ENCODE data around the gene CLASP1.

The CLASP1 gene

DNA sequence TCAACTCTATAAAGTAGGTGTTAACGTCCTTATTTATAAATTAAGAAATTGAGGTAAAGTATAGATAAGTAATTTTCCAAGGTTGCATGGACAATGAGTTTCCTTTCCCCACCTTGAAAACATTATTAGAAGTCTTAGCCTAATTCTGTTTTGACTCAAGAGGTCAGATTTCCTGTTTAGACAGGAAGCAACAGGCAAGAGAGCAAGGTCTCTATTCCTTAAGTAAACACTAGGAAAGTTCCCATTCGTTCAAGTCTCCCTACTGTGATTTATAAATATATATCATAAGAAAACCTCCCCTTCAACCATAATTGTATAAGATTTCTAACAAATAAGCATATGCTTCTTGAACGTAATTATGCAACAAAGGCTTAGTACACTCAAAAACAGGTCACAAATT lies 40.3 kb downstream of the CLASP1 start:
- Histone ChIP-seq H3K4me1 (ENCODE audit: control insufficient read depth, insufficient read depth, low read length) (no peaks in the 10 kb centered on the region), H3K27ac (ENCODE audit: low read depth, low read length) (no peak overlapping the region), H3K27me3 (ENCODE audit: control insufficient read depth, insufficient read depth, low read length) (no peaks in the 10 kb centered on the region), H3K9ac (ENCODE audit: low read length) (no peak overlapping the region), H3K36me3 (ENCODE audit: control insufficient read depth, insufficient read depth, low read length) (no peaks in the 10 kb centered on the region), H3K4me3 (ENCODE audit: low read length) (no peak overlapping the region)

DNA sequence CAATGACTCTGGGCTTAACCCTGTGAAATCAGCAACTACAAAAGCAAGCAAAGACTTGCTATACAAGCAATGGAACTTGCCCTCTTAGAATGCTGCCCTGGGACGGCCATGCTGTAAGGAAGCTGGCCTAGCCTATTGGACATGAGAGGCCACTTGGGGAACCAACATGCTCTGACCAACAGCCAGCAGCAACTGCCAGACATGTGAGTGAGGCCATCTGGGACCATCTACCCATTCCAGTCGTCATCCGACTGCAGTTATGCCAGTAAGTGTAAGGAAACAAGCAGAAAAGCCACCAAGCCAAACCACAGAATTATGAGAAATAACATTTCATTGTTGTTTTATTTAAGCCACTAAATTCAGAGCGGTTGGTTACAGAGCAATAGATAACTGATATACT lies 40.9 kb downstream of the CLASP1 start:
- Histone ChIP-seq H3K9ac (ENCODE audit: low read length) (no peak overlapping the region), H3K4me1 (ENCODE audit: control insufficient read depth, insufficient read depth, low read length) (no peaks in the 10 kb centered on the region), H3K27ac (ENCODE audit: low read depth, low read length) (no peak overlapping the region), H3K4me3 (ENCODE audit: low read length) (no peak overlapping the region), H3K27me3 (ENCODE audit: control insufficient read depth, insufficient read depth, low read length) (no peaks in the 10 kb centered on the region), H3K36me3 (ENCODE audit: control insufficient read depth, insufficient read depth, low read length) (no peaks in the 10 kb centered on the region)

DNA sequence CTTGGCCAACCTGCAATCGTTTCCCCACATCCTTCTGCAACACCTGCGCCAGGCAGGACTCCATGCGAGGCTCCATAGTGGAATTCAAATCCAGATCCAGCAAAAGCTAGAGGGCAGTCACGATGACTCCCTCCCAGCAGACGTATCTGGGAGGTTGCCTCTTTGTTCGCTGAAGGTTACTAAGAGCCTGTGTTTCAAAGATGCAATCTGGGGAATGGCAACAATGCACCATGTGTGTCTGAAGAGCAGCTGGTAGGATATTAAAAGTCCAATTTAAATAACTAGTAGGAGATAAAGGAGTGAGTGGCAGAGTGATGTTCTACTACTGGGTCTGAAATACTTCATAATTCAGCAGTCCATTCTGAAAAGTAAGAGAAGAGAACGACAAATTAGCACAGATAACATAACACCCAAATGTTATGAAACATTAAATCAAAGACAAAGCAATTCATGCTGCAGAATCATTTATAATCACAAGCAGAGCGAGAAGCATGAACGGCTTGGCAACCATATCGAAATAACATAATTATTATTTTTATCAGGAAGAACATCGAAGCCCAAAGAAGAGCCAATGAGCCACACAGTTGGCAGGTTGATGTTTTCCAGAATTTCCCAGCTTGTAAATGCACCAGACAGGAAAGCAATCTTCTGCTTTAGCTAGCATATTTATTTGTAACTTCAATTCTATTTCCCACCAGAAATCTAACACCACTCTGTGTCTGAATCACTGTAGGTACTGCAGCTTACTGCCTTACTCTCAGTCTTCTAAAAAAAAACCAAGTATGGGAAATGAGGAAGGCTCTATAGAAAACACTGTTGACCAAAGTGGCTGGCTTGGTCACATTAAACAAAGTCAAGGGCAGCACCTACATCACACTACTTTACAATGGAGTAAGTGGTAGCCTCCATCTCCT lies 43.2 kb downstream of the CLASP1 start:
- Histone ChIP-seq H3K4me1 (ENCODE audit: control insufficient read depth, insufficient read depth, low read length) (no peaks in the 10 kb centered on the region), H3K9ac (ENCODE audit: low read length) (no peak overlapping the region), H3K27me3 (ENCODE audit: control insufficient read depth, insufficient read depth, low read length) (no peaks in the 10 kb centered on the region), H3K4me3 (ENCODE audit: low read length) (no peak overlapping the region), H3K27ac (ENCODE audit: low read depth, low read length) (no peak overlapping the region), H3K36me3 (ENCODE audit: control insufficient read depth, insufficient read depth, low read length) (no peaks in the 10 kb centered on the region)

DNA sequence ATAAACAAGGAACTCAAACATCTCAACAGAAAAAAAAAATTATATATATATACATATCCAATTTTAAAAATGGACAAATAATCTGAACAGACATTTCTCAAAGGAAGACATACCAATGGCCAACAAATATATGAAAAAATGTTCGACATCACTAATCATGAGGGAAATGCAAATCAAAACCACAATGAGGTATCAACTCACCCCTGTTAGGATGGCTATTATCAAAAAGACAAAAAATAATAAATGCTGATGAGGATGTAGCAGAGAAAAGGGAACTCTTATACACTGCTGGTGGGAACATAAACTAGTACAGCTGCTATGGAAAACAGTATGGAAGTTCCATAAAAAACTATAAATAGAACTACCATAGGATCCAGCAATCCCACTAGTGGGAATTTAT lies 46.1 kb downstream of the CLASP1 start:
- Histone ChIP-seq H3K9ac (ENCODE audit: low read length) (no peak overlapping the region), H3K27ac (ENCODE audit: low read depth, low read length) (no peak overlapping the region), H3K27me3 (ENCODE audit: control insufficient read depth, insufficient read depth, low read length) (no peaks in the 10 kb centered on the region), H3K4me1 (ENCODE audit: control insufficient read depth, insufficient read depth, low read length) (no peaks in the 10 kb centered on the region), H3K4me3 (ENCODE audit: low read length) (no peak overlapping the region), H3K36me3 (ENCODE audit: control insufficient read depth, insufficient read depth, low read length) (no peaks in the 10 kb centered on the region)

DNA sequence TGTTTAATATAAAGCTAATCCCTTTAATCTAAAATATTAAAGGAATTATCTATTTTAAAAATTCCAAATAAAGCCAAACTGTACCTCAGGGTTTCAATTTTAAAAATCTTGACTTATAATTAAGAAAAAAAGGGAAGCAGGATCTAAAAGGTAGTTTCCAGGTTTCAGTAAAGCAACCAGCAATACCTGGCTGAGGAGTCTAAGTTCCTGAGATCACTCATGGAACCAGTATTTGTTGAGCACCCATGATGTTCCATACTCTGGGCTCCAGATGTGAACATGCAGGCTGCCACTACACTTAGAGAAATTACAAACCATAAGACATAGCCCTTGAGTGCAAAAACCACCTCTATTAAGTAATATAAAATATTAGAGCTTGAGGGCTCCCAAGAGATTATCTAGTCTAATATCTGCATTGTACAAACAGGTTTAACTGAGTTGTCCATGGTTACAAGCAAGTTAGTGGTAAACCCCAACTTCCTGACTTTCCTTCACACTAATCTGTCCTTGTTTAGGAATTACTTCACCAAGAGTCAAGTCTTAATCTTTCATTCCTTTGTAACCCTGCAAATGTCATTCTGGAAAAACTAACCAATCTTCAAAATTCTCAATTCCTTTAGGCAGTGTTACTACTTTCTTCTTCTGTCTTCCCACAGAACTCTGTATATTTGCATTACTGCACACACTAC lies 49.2 kb downstream of the CLASP1 start:
- Histone ChIP-seq H3K27ac (ENCODE audit: low read depth, low read length) (no peak overlapping the region), H3K27me3 (ENCODE audit: control insufficient read depth, insufficient read depth, low read length) (no peaks in the 10 kb centered on the region), H3K9ac (ENCODE audit: low read length) (no peak overlapping the region), H3K4me1 (ENCODE audit: control insufficient read depth, insufficient read depth, low read length) (peaks cover 3% of the 10 kb centered on the region), H3K36me3 (ENCODE audit: control insufficient read depth, insufficient read depth, low read length) (no peaks in the 10 kb centered on the region), H3K4me3 (ENCODE audit: low read length) (no peak overlapping the region)

DNA sequence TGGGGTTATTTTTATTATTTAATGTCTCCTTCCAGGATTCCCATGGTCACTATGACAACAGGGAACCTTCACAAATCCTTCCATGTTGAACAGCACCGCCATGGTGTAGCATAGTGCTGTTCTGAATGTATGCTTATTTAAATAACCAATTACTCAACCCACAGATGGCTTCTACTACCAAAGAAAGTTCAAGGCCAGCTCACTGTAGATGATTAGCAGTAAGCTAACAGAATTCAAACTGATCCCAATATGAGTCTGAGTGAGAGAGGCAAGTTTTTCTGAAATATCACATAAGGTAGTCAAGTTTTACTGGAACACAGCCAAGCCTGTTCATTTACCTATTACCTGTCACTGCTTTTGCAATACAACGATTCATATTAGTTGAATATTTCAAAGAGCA lies 51.2 kb downstream of the CLASP1 start:
- Histone ChIP-seq H3K4me1 (ENCODE audit: control insufficient read depth, insufficient read depth, low read length) (peaks cover 3% of the 10 kb centered on the region), H3K4me3 (ENCODE audit: low read length) (no peak overlapping the region), H3K9ac (ENCODE audit: low read length) (no peak overlapping the region), H3K27me3 (ENCODE audit: control insufficient read depth, insufficient read depth, low read length) (no peaks in the 10 kb centered on the region), H3K36me3 (ENCODE audit: control insufficient read depth, insufficient read depth, low read length) (no peaks in the 10 kb centered on the region), H3K27ac (ENCODE audit: low read depth, low read length) (no peak overlapping the region)

DNA sequence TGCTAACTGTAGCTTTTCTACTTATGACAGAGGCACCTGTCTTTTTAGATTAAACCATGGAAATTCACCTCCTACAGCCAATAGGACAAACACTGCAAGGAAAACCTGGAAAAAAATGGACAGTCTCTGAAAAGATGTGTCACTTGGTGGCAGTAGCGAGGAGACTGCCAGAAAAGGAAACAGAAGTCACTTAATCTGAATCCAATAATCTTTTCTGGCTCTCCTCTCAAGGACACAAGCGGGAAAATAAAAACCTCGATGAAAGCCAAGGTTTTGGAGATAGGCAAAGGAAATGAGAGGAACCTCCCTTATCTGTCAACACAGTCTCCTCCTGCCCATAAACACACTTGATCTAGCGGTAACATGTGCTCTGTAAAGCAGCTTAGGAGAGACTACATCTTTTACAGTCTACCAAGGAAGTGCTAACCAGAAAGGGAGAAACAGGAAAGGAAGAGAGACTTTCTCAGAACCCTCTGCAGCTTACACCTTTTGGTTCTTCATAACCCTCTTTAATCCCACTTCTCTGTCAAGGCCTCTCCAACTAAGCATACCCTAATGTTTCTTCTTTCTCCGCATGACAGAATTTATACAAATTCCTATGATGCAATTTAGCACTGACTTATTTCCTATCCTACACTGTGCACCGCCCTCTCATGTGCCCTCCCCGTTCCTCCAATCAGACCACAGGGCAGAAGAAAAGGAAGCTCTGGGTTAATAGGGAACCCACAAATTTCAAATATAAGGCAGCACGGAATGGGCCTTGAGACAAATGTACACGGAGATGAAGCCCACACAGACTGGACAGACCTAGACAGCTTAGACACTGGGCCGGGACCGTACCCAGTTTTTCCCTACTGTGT lies 52.8 kb downstream of the CLASP1 start:
- Histone ChIP-seq H3K4me3 (ENCODE audit: low read length) (no peak overlapping the region), H3K9ac (ENCODE audit: low read length) (no peak overlapping the region), H3K4me1 (ENCODE audit: control insufficient read depth, insufficient read depth, low read length) (peaks cover 3% of the 10 kb centered on the region), H3K36me3 (ENCODE audit: control insufficient read depth, insufficient read depth, low read length) (no peaks in the 10 kb centered on the region), H3K27ac (ENCODE audit: low read depth, low read length) (peak overlapping the region; percentile 3), H3K27me3 (ENCODE audit: control insufficient read depth, insufficient read depth, low read length) (no peaks in the 10 kb centered on the region)

DNA sequence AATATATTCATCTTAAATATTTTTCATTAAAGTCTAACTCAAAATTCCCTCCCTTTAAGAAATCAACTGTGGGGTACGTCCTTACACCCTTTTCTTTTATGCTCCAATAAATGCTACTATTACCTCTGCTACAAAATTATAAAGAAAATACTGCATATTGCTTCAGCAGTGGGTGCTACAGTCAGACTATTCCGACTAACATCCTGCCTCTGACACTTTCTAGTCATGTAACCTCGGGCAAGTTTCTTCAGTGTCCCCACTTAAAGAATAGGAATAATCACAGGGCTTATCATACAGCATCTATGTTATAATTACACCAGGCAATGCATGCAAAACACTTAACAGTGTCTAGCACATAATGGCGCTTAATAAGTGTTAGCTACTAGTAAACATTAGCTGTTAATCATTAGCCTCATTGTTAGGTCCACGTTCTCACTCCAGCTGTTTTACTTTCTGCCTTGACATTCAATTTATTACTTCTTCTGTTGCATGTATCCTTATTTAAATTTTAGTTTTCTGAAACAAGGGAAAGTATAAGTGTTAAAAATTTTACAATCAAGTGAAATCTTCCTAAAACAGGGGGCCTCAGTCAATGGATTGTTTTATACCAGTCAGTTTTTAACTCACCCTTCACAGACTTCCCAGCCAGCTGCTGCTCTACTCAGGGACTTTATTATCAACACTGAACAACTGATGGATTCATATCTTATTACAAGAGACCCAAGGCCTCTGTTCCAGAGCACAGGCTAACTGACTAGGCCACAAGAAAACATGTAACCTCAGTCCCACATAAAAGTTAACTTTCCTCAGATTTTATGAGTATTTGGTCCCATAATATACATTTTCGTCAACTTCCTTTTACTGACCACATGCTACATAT lies 54.0 kb downstream of the CLASP1 start:
- Histone ChIP-seq H3K9ac (ENCODE audit: low read length) (no peak overlapping the region), H3K27me3 (ENCODE audit: control insufficient read depth, insufficient read depth, low read length) (no peaks in the 10 kb centered on the region), H3K4me1 (ENCODE audit: control insufficient read depth, insufficient read depth, low read length) (peaks cover 3% of the 10 kb centered on the region), H3K4me3 (ENCODE audit: low read length) (no peak overlapping the region), H3K27ac (ENCODE audit: low read depth, low read length) (no peak overlapping the region), H3K36me3 (ENCODE audit: control insufficient read depth, insufficient read depth, low read length) (no peaks in the 10 kb centered on the region)

DNA sequence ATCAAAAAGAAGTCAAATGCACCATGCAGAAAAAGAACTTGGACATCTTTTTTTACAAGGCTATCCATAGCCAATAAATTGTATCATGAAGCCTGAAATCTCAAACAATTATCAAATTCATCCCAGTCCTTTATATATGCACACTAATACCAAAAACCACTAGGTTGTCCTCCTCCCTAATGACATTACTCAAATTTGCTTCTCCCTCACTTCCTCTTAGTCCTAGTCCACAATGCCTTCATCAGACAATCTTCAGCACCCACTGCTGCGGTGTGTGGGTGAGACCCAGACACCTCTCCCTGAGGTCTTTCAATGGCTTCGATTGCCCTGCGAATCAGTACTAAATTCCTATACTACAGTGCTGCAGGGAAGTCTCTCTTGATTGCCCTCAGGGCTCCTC lies 58.1 kb downstream of the CLASP1 start:
- Histone ChIP-seq H3K36me3 (ENCODE audit: control insufficient read depth, insufficient read depth, low read length) (peaks cover 3% of the 10 kb centered on the region), H3K27ac (ENCODE audit: low read depth, low read length) (no peak overlapping the region), H3K4me3 (ENCODE audit: low read length) (no peak overlapping the region), H3K27me3 (ENCODE audit: control insufficient read depth, insufficient read depth, low read length) (no peaks in the 10 kb centered on the region), H3K9ac (ENCODE audit: low read length) (no peak overlapping the region), H3K4me1 (ENCODE audit: control insufficient read depth, insufficient read depth, low read length) (peaks cover 3% of the 10 kb centered on the region)

DNA sequence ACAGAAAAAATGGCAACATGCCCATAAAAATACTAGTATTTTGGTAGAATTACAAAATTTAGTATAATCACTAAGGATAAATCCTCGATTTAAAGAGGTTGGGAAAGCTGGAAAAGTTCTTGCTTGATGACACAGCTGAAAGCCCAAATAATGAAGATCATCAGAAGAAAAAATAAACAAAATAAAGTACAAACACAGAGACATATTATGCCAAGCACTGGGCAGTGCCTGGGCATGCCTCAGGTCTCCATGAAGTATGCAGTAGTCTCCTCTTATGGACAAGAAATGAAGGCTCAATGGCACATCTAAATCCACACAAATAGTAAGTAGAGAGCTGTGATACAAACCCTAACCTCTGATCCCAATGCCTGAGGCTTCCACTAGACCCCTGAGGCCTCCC lies 60.9 kb downstream of the CLASP1 start:
- Histone ChIP-seq H3K36me3 (ENCODE audit: control insufficient read depth, insufficient read depth, low read length) (peaks cover 3% of the 10 kb centered on the region), H3K27me3 (ENCODE audit: control insufficient read depth, insufficient read depth, low read length) (no peaks in the 10 kb centered on the region), H3K4me1 (ENCODE audit: control insufficient read depth, insufficient read depth, low read length) (no peaks in the 10 kb centered on the region), H3K27ac (ENCODE audit: low read depth, low read length) (no peak overlapping the region), H3K4me3 (ENCODE audit: low read length) (no peak overlapping the region), H3K9ac (ENCODE audit: low read length) (no peak overlapping the region)

DNA sequence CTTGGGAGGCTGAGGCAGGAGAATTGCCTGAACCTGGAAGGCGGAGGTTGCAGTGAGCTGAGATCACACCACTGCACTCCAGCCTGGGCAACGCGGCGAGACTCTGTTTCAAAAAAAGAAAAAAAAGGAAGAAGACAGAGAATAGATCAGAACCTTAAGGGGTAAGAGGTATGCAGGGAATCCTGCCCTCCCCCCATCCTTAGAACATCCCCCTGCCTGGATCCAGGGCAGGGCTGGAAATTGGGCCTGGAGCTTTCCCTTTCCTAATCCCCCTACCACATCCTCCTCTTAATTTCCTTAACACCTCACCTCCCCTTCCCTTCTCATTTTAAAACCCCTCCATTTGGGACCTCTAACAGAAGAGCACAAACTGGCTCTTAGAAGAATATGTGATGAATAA lies 62.1 kb downstream of the CLASP1 start:
- Histone ChIP-seq H3K27ac (ENCODE audit: low read depth, low read length) (no peak overlapping the region), H3K4me3 (ENCODE audit: low read length) (no peak overlapping the region), H3K9ac (ENCODE audit: low read length) (no peak overlapping the region), H3K27me3 (ENCODE audit: control insufficient read depth, insufficient read depth, low read length) (no peaks in the 10 kb centered on the region), H3K36me3 (ENCODE audit: control insufficient read depth, insufficient read depth, low read length) (peaks cover 3% of the 10 kb centered on the region), H3K4me1 (ENCODE audit: control insufficient read depth, insufficient read depth, low read length) (no peaks in the 10 kb centered on the region)

Data from rectal smooth muscle tissue (tissue), 1 donor.